Erythroblast (primary cell): Measurements from ENCODE around the gene CCIN.

Source experiments
- GATA1 ChIP-seq: IDR thresholded peaks from 2 replicates; pipeline ENCODE4 v1.6.1; 2011; ENCODE audit warnings: low read depth, mild to moderate bottlenecking, control low read depth, low read length, moderate library complexity
- POLR2A ChIP-seq: IDR thresholded peaks from 2 replicates; pipeline ENCODE4 v1.6.1; 2011; ENCODE audit warnings: mild to moderate bottlenecking, low read length

DNA sequence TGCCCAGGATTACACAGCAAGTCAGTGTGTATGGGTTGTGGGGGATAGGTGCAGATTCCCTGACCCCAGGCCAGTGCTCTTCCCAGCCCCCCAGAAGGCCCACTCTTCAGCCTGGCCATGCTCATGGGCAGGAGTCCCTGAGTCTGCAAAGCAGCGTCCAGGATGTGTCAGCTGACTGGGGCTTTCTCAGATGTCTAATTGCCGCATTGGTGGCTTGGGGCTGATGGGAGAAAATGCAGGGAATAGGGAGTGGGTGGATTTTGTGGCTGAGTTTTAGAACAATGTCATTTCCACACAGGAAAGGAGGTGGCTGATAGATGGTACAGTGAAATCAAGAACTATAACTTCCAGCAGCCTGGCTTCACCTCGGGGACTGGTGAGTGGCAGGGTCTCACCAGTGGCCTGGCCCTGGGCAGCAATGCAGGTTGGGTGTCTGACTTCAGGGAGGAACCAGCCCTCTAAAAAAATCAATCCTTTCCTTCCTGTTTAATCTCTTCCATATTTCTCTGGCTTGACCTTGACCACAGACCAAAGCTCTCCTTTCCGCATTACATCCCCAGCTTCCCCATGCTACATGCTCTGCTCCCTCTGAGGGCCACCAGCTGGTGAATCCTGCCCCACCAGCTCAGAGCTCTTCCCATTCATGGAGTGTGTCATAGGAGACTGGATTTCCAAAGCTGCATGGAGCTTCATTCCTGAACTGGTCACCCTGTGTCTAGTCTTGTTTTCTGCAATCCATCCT lies 18.4 kb upstream of the CCIN start:
- TF ChIP-seq POLR2A (no peak), GATA1 (no peak)
